ENCODE data around the gene PXYLP1.

GRCh38 chr3:141267629-141268028, 36.0 kb downstream of the PXYLP1 start:
- TF ChIP-seq CTCF (IDR thresholded peaks at IDR 0.05; ENCODE audit: low read depth, low read length, poor library complexity, severe bottlenecking) (no peak), EZH2phosphoT487 (IDR thresholded peaks at IDR 0.05; ENCODE audit: borderline replicate concordance, low read length) (no peak)
